Glomerular visceral epithelial cell (primary cell): ENCODE measurements around the gene RETREG1.
A peak's percentile ranks its signal among the peaks of the same experiment; 100 is the strongest.
"Not testable (repeated sequence)": the region's sequence is repeated elsewhere in the genome, so short reads cannot be mapped to it uniquely, and the experiment has no call there.

Source experiments
- DNase-seq: peaks from one replicate; pipeline ENCODE4 v3.0.0-alpha.2; 2016; ENCODE audit errors: extremely low spot score

RETREG1 gene

DNA sequence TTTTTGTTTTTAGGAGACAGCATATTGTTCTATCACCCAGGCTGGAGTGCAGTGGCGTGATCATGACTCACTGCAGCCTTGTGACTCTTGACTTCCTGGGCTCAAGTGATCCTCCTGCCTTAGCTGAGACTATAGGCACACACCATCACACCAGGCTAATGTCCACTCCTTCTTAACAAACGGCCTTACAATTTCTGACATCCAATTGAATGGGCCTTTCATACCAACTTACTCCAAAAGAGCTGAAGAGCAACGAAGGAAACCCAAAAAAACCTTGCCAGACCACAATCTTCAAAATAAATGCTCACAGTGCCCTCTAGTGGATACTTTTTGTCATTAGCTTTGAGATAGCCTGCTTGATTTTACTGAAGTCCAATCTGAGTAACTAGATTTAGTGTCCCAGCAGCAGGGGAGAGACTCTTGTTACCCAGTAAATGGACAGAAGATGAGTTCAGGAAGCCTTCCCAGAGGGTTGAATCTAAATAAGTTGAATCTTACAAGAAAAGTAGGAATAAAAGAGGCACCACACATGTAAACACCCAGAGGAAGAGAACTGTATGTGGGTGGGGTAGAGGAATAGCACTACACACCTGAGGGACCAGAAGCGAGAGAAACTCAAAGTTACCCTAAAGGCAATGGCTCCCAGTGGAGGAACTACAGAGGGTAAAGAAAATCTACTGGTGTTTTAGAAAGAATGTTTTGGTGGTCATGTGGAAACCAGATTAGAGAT lies 160.5 kb downstream of the RETREG1 start:
- DNase-seq, result peak; percentile 56

DNA sequence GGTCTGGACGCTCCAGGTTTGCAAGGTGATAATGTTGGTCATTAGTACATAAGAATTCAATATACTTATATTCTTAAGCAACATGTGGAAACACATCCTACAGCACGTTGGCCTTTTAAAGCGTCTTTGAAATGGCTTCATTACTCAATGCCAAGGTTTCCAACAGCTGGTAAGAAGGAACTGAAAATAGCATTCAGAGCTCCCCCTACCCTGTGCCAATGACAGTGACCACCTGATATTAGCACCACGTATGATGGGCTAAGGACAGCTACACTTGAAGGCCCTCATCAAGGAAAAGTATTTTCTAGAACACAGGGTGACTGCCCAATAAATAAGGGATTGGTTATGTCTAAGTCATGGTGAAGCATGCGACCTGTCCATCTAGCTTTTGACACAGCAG lies 161.1 kb downstream of the RETREG1 start:
- no peak for DNase-seq

DNA sequence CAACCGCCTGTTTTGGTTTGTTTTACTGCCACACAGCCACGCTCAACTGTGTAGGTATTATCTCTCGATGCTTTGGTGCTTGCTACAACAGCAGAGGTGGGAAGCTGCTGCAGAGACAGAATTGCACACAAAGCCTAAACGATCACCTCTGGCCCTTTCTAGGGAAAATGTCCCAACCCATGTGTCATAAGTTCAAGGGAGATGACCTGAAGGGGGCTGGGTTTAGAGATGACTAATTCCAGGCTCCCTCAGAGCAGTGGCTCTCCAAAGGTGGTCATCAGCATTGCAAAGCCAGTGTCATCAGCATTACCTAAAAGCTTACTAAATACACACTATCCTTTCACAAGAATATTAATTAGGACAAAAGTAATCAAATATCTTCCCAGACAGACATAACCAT lies 162.1 kb downstream of the RETREG1 start:
- no peak for DNase-seq

DNA sequence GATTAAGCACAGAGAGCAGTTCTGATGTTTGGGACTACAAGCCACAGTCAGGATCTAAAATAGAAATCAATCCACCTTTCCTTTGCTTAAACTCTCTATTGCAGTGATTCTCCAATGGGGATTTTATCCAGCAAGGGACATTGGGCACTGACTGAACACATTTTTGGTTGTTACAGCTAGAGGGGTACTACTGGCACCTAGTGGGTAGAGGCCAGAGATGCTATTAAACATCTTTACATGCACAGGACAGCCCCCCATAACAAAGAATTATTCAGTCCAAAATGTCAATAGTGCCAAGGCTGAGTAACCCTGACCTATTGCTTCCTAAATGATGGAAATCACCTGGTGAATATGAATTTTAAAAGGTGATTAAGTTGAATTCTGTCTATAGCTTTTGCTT lies 163.2 kb downstream of the RETREG1 start:
- DNase-seq, result no peak

DNA sequence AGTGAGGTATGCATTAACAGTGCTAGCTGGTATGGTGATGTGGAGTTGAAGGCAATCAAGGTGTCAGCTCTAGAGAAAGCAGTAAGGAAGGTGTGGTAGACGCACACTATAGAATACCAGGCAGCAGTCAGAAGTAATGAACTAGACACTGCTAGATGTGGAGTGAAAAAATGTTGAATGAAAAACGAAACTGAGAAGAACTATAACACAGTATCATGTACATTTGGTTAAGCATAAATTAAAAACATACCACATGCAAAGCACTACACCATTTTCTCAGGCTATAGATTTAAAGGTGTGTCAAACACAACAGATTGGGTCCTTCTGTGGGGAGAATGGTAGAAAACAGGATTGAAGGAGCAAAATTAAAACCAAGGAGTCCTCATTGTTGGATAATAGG lies 166.6 kb downstream of the RETREG1 start:
- DNase-seq, result no peak

DNA sequence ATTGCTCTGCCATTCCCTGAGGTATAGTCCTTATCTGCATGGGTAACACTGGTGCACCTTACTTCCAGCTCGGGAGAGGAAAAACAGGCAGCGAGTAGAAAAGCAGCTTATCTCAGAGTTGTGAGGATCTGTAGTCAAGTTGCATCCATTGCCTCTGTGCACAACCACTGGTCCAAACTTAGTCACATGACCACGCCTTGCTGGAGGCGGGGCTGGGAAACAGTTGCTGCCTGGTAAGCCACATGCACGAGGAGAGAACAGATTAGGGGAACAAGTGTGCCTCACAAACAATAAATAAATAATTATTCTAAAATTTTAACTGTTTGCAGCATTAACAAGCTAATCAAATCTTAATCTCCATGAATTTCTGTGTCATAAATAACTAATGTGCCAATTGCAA lies 169.8 kb downstream of the RETREG1 start:
- DNase-seq, result no peak

DNA sequence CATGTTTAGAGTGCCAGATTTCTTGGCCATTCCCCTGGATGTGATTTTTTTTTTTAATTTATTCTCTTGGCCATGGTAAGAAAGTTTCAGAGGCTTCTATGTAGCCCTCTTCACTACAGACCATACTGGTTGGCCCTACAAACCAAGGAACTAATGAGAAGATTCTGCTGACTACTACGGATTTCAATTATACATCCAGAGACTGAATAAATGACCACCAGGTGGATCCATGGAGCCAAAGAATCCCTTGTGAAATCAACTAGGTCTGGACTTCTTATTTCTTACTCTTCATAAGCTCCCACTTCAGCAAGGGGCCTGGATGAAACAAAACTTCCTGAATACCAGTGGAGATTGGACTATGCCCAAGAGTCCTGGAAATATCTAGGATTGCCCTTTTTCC lies 178.8 kb downstream of the RETREG1 start:
- no peak for DNase-seq

DNA sequence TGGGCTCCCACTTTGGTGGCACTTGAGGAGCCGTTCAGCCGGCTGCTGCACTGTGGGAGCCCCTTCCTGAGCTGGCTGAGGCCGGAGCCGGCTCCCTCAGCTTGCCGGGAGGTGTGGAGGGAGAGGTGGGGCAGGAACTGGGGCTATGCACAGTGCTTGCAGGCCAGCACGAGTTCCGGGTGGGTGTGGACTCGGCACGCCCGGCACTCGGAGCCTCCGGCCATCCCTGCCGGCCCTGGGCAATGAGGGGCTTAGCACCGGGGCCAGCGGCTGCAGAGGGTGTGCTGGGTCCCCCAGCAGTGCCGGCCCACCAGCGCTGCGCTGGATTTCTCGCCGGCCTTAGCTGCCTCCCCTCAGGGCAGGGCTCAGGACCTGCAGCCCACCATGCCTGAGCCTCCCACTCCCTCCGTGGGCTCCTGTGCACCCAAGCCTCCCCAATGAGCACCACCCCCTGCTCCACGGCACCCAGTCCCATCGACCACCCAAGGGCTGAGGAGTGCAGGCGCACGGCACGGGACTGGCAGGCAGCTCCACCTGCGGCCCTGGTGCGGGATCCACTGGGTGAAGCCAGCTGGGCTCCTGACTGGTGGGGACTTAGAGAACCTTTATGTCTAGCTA lies 180.6 kb downstream of the RETREG1 start:
- DNase-seq, result not testable (repeated sequence)

DNA sequence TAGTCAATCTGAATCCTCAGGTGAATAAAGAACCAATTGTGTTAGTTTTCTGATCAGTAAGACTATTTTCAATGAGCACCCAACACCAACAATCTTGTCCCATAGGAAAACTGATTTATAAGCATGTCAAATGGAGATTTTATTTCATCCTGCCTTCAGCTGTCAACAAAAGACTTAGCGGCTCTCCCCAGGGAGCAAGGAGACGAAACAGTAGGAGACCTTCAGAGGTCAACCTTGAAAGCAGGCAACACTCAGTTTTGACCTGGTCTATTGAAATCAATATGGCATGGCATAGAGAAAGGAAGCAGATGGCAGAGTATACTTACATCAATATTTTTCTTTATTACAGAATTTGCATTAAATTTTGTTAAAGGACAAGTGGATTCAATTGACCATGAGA lies 185.3 kb downstream of the RETREG1 start:
- no peak for DNase-seq

DNA sequence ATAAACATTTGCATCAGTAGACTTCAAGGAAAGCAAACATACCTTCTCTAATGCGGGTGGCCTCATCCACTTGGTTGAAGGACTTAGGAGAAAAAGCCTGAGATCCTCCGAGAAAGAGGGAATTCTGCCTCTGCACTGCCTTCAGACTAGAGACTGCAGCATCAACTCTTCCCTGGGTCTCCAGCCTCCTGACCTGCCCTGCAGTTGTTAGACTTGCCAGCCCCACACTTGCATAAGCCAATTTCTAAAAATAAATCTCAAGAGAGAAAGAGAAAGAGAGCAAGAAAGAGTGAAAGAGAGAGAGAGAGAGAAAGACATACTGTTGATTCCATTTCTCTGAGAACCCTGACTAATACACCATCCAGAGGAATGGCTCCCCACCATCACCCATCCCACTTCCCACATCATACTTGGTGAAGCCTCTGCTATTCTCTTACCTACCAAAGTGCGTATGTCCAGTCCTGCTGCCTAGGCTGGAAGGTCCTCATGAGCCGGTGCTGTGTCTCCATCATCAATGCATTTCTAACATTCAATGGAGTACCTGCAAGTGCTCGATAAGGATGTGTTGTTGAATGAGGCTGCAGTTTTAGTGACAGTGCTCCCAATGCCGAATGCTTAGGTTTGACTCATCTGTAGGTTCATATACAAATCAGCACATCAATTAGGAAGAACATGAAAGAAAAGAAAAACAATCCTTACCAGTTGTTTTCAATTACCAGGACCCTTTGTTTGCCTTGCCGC lies 186.3 kb downstream of the RETREG1 start:
- DNase-seq, result no peak

DNA sequence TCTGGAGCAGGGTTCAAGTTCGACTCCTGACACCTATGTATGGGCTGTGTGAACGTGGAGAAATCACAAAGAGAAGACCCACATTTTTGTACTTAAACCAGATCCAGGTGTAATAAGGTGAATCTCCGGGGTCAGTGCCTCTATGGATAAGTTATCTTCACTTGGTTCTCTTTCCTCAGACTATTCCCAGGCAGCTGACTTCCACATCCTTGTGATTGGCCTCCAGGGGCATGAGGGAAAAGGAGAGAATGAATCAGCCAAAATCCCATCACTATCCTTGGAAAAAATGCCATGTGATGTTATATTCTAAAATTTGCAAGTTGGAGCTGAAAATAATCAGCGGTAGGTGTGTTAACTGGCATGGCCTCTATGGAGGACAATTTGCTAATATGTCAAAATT lies 188.4 kb downstream of the RETREG1 start:
- no peak for DNase-seq

DNA sequence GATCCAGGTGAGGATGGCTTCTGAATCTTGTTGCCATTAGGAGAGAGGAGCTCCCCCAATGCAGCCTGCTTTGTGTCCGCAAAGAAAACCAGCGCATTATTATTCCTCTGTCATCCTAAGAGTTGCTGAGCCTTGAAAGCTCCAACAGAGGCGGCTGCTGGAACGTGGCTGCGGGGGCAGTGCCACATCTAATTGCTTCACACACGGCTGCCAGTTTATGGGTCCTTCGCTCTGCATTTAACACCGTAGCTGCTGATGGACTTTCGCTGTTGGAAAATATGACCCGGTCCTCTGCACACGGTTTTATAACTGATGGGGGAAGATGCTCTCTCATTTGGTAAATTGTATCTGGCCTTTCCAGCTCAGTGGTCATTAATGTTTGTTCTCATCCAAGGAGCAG lies 189.2 kb downstream of the RETREG1 start:
- no peak for DNase-seq
